Measurements from ENCODE around the gene HCFC1.

HCFC1 gene

DNA sequence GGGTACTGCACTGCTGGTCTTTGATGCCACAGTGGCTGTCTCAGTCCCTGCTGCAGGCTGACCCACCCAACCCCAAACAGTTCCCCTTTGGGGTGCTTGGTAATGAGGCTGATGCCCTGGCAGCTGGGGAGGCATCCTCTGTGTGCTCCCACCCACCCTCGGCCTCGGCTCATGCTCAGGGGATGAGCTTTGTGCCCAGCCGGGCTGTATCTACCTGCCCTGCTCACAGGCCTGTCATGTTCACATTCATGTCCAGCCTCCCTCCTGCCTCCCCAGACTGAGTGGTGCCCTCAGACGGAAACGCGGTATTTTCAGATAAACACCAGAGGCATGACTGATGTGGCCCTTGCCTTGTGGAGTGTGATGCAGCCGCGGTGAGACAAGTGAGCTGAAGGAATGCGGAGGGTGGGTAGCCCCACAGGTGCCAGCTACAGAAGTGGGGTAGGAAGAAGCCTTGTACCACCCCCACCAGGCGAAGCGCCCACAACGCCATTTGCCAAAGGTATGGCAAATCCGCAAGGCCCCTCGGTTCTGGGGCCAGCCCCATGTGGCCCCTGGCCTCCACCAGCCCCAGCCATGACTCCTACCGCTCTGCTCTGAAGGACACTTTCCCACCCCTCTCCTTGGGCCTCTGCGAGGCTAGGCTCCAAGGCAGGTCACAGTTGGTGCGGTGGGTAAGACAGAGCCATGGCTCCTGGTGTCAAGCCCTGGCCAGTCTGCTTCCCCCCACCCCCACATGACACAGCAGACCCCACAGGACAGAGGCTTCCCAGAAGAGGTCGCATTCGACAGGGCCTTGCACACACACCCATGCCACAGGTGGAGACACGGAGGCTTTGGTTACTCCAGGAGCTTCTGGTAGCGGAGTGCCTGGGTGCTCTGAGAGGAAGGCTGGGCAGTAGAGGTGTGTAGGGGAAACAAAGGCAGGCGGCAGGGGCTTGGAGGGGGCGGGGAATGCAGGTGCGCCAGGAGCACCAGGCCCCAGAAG, 25.4 kb downstream of the HCFC1 start:
- Histone ChIP-seq H3K9ac (ENCODE audit: low read length) (no peak overlapping the region), H3K4me2 (ENCODE audit: low read length) (no peak overlapping the region), H3K27ac (ENCODE audit: low read depth, low read length) (no peak overlapping the region), H3K27me3 (ENCODE audit: insufficient read depth, low read length) (no peaks in the 10 kb centered on the region), H2AFZ (ENCODE audit: insufficient read depth, low read length, poor library complexity) (no peak overlapping the region), H3K18ac (ENCODE audit: low read length) (no peak overlapping the region), H3K23ac (ENCODE audit: low read length) (no peak overlapping the region), H2BK5ac (ENCODE audit: low read depth, low read length, poor library complexity) (no peak overlapping the region), H3K36me3 (ENCODE audit: control insufficient read depth in 1 of 2, insufficient read depth in 2 of 2, low read length in 2 of 2) (peaks cover 32 to 35% of the 10 kb centered on the region in 2 experiments), H2AK5ac (ENCODE audit: low read length) (no peak overlapping the region), H3K4me1 (ENCODE audit: control insufficient read depth in 1 of 2, insufficient read depth in 2 of 2, low read length in 2 of 2) (peaks cover 7% of the 10 kb centered on the region in 2 experiments), H2BK120ac (ENCODE audit: insufficient read depth, low read length, poor library complexity) (no peak overlapping the region), H4K8ac (ENCODE audit: low read depth, low read length) (no peak overlapping the region), H3K79me2 (ENCODE audit: control insufficient read depth, insufficient read depth, low read length, poor library complexity) (no peaks in the 10 kb centered on the region), H2BK12ac (ENCODE audit: low read length) (no peak overlapping the region), H3K79me1 (ENCODE audit: low read length) (no peaks in the 10 kb centered on the region), H3K4ac (ENCODE audit: low read depth, low read length) (no peak overlapping the region), H3K9me3 (ENCODE audit: insufficient read depth, low read depth, low read length) (no peaks in the 10 kb centered on the region), H4K91ac (ENCODE audit: low read depth, low read length) (no peak overlapping the region), H3K4me3 (ENCODE audit: low read depth, low read length) (no peak overlapping the region), H4K12ac (ENCODE audit: low read depth, low read length) (no peak overlapping the region), H3K14ac (ENCODE audit: low read length) (no peak overlapping the region)
- DNase-seq: no peak
- WGBS (ENCODE audit: extremely low coverage, insufficient coverage, insufficient read length): no CpG with 5 or more reads among the region's 24 CpGs

DNA sequence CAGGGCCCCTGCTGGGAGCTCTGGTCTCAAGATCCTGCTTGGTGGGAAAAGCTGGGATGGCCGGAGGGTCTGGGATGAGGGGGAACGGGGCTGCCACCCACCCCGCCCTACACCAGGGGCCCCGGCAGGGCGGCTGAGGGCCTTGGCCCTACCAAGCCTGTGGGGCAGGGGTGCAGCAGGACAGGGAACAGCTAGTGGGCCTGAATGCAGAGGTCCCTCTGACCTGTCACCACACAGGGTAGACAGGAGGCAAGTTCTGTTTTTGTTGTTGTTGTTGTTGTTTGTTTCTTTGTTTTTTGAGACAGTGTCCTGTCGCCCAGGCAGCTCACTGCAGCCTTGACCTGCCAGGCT, 26.8 kb downstream of the HCFC1 start:
- H2BK120ac ChIP-seq (ENCODE audit: insufficient read depth, low read length, poor library complexity): no peak overlapping the region
- no peaks in the 10 kb centered on the region for H3K79me2 ChIP-seq (ENCODE audit: control insufficient read depth, insufficient read depth, low read length, poor library complexity)
- no peak overlapping the region for H2AFZ ChIP-seq (ENCODE audit: insufficient read depth, low read length, poor library complexity)
- WGBS (ENCODE audit: extremely low coverage, insufficient coverage, insufficient read length): no CpG with 5 or more reads among the region's 6 CpGs
- H2BK12ac ChIP-seq (ENCODE audit: low read length): no peak overlapping the region
- H3K79me1 ChIP-seq (ENCODE audit: low read length): no peaks in the 10 kb centered on the region
- H3K18ac ChIP-seq (ENCODE audit: low read length): no peak overlapping the region
- H4K8ac ChIP-seq (ENCODE audit: low read depth, low read length): no peak overlapping the region
- H3K27me3 ChIP-seq (ENCODE audit: insufficient read depth, low read length): no peaks in the 10 kb centered on the region
- H2AK5ac ChIP-seq (ENCODE audit: low read length): no peak overlapping the region
- peaks cover 17 to 20% of the 10 kb centered on the region in 2 experiments for H3K36me3 ChIP-seq (ENCODE audit: control insufficient read depth in 1 of 2, insufficient read depth in 2 of 2, low read length in 2 of 2)
- no peak overlapping the region for H3K9ac ChIP-seq (ENCODE audit: low read length)
- peaks cover 13 to 15% of the 10 kb centered on the region in 2 experiments for H3K4me1 ChIP-seq (ENCODE audit: control insufficient read depth in 1 of 2, insufficient read depth in 2 of 2, low read length in 2 of 2)
- no peak overlapping the region for H3K23ac ChIP-seq (ENCODE audit: low read length)
- no peaks in the 10 kb centered on the region for H3K9me3 ChIP-seq (ENCODE audit: insufficient read depth, low read depth, low read length)
- H3K27ac ChIP-seq (ENCODE audit: low read depth, low read length): no peak overlapping the region
- DNase-seq: no peak
- no peak overlapping the region for H3K4ac ChIP-seq (ENCODE audit: low read depth, low read length)
- H3K4me2 ChIP-seq (ENCODE audit: low read length): no peak overlapping the region
- H3K4me3 ChIP-seq (ENCODE audit: low read depth, low read length): no peak overlapping the region
- no peak overlapping the region for H2BK5ac ChIP-seq (ENCODE audit: low read depth, low read length, poor library complexity)
- no peak overlapping the region for H4K91ac ChIP-seq (ENCODE audit: low read depth, low read length)
- no peak overlapping the region for H4K12ac ChIP-seq (ENCODE audit: low read depth, low read length)
- H3K14ac ChIP-seq (ENCODE audit: low read length): no peak overlapping the region

DNA sequence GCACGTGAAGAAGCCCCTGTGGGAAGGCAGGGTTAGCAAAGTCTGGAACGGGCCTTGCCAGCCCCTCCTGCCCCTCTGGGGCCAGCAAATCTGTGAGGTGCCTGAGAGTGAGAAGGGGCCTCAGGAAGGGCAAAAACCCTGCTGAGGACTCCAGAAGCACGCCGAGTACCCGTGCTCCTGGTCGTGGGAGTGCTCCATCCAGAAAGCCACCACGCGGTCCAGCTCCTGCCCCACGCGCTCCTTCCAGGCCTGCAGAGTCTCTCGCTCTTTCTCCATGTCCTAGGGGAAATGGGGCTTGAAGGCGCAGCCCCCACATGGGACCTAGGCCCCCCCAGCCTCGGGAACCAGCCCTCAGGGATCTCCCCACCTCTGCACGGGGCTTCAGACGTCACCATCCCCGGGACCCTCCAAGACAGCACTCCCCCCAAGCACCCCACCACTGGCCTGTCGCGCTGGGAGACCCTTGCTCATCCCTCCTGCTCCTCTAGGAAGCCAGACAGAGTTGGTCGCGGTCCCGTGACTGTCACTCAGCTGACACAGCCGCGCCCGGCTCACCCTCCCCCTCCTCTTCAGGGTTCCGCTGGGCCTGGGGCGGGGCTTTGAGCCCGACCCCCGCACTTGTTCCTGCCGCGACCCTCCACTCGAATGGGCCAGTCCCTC, 27.3 kb downstream of the HCFC1 start, which contains the start of gene RENBP:
TSS of gene RENBP (minus strand) at position 504 of the 660 bp plus-strand sequence. CDS start at position 471, 33 bp downstream.
- Histone ChIP-seq H2BK120ac (ENCODE audit: insufficient read depth, low read length, poor library complexity) (no peak within 1 kb of the TSS), H4K12ac (ENCODE audit: low read depth, low read length) (no peak within 1 kb of the TSS), H3K27me3 (ENCODE audit: insufficient read depth, low read length) (no peaks in the 10 kb centered on the region), H3K18ac (ENCODE audit: low read length) (no peak within 1 kb of the TSS), H4K91ac (ENCODE audit: low read depth, low read length) (peak within 1 kb of the TSS; percentile 19), H2AFZ (ENCODE audit: insufficient read depth, low read length, poor library complexity) (no peak within 1 kb of the TSS), H2BK5ac (ENCODE audit: low read depth, low read length, poor library complexity) (no peak within 1 kb of the TSS), H3K36me3 (ENCODE audit: control insufficient read depth in 1 of 2, insufficient read depth in 2 of 2, low read length in 2 of 2) (peaks cover 12 to 15% of the 10 kb centered on the region in 2 experiments), H4K8ac (ENCODE audit: low read depth, low read length) (no peak within 1 kb of the TSS), H2AK5ac (ENCODE audit: low read length) (no peak within 1 kb of the TSS), H3K4ac (ENCODE audit: low read depth, low read length) (no peak within 1 kb of the TSS), H3K9ac (ENCODE audit: low read length) (no peak within 1 kb of the TSS), H3K4me3 (ENCODE audit: low read depth, low read length) (no peak within 1 kb of the TSS), H3K79me1 (ENCODE audit: low read length) (no peaks in the 10 kb centered on the region), H3K23ac (ENCODE audit: low read length) (no peak within 1 kb of the TSS), H3K4me1 (ENCODE audit: control insufficient read depth in 1 of 2, insufficient read depth in 2 of 2, low read length in 2 of 2) (peaks cover 13 to 15% of the 10 kb centered on the region in 2 experiments), H3K4me2 (ENCODE audit: low read length) (no peak within 1 kb of the TSS), H3K79me2 (ENCODE audit: control insufficient read depth, insufficient read depth, low read length, poor library complexity) (no peaks in the 10 kb centered on the region), H3K14ac (ENCODE audit: low read length) (no peak within 1 kb of the TSS), H3K9me3 (ENCODE audit: insufficient read depth, low read depth, low read length) (no peaks in the 10 kb centered on the region), H3K27ac (ENCODE audit: low read depth, low read length) (no peak within 1 kb of the TSS), H2BK12ac (ENCODE audit: low read length) (no peak within 1 kb of the TSS)
- WGBS (ENCODE audit: extremely low coverage, insufficient coverage, insufficient read length): no CpG with 5 or more reads among the region's 31 CpGs
- DNase-seq: peak in 1 of 2 donors; percentile 33

DNA sequence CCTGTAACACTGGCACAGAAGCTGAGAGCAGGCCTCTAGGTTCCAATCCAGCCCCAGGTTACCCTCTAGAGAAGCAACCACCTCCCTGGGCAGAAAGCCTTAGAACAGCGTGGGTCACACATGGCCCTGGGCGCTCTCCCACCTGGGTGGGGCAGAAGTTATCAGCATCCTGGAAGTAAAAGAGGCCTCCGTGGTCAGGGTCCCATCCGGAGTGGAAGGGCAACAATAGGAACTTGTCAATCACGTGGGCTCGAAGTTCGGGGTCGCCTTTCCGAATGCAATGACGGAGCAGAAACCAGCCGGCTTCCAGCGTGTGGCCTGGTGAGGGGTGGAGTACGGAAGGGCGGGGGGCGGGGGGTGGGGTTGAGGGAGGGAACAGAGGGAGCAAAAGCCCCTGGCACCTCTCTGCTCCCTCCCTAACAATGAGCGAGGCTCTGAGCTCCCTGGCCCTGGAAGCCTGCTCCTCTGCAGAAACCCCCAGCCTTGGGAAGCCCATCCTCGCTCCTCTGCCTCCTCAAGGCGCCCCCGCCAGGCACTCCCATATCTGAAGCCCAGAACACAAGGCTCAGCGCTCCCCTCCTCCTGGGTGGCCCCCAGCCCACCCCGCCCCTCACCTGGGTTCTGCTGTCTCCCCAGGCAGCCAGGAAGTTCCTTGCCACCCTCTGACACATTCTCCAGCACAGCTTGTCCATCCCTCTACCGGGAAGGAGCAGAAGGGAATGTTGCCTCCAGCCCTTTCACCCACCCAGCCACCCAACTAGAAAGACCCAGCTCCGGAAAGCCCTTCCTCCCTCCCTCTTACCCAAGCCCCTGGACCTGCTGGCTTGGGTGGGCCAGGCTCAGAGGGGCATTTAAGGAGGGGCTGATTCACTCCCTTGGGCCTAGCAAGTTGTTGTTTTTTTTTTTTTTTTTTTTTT, 30.0 kb downstream of the HCFC1 start:
- peak in 1 of 2 donors; percentile 52 for DNase-seq
- Histone ChIP-seq H4K91ac (ENCODE audit: low read depth, low read length) (peak overlapping the region; percentile 24), H4K12ac (ENCODE audit: low read depth, low read length) (peak overlapping the region; percentile 75), H3K4me2 (ENCODE audit: low read length) (no peak overlapping the region), H2BK5ac (ENCODE audit: low read depth, low read length, poor library complexity) (no peak overlapping the region), H3K27ac (ENCODE audit: low read depth, low read length) (no peak overlapping the region), H3K9ac (ENCODE audit: low read length) (no peak overlapping the region), H3K9me3 (ENCODE audit: insufficient read depth, low read depth, low read length) (no peaks in the 10 kb centered on the region), H3K14ac (ENCODE audit: low read length) (no peak overlapping the region), H3K79me2 (ENCODE audit: control insufficient read depth, insufficient read depth, low read length, poor library complexity) (no peaks in the 10 kb centered on the region), H3K4me1 (ENCODE audit: control insufficient read depth in 1 of 2, insufficient read depth in 2 of 2, low read length in 2 of 2) (peaks cover 13 to 15% of the 10 kb centered on the region in 2 experiments), H2BK12ac (ENCODE audit: low read length) (no peak overlapping the region), H3K4ac (ENCODE audit: low read depth, low read length) (no peak overlapping the region), H3K4me3 (ENCODE audit: low read depth, low read length) (no peak overlapping the region), H2AFZ (ENCODE audit: insufficient read depth, low read length, poor library complexity) (no peak overlapping the region), H3K79me1 (ENCODE audit: low read length) (no peaks in the 10 kb centered on the region), H2AK5ac (ENCODE audit: low read length) (no peak overlapping the region), H3K27me3 (ENCODE audit: insufficient read depth, low read length) (no peaks in the 10 kb centered on the region), H3K18ac (ENCODE audit: low read length) (no peak overlapping the region), H2BK120ac (ENCODE audit: insufficient read depth, low read length, poor library complexity) (no peak overlapping the region), H3K36me3 (ENCODE audit: control insufficient read depth in 1 of 2, insufficient read depth in 2 of 2, low read length in 2 of 2) (peaks cover 0 to 2% of the 10 kb centered on the region in 2 experiments), H4K8ac (ENCODE audit: low read depth, low read length) (no peak overlapping the region), H3K23ac (ENCODE audit: low read length) (no peak overlapping the region)
- no CpG with 5 or more reads among the region's 23 CpGs for WGBS (ENCODE audit: extremely low coverage, insufficient coverage, insufficient read length)
